Measurements from ENCODE around the gene CTSA.

CTSA gene

DNA sequence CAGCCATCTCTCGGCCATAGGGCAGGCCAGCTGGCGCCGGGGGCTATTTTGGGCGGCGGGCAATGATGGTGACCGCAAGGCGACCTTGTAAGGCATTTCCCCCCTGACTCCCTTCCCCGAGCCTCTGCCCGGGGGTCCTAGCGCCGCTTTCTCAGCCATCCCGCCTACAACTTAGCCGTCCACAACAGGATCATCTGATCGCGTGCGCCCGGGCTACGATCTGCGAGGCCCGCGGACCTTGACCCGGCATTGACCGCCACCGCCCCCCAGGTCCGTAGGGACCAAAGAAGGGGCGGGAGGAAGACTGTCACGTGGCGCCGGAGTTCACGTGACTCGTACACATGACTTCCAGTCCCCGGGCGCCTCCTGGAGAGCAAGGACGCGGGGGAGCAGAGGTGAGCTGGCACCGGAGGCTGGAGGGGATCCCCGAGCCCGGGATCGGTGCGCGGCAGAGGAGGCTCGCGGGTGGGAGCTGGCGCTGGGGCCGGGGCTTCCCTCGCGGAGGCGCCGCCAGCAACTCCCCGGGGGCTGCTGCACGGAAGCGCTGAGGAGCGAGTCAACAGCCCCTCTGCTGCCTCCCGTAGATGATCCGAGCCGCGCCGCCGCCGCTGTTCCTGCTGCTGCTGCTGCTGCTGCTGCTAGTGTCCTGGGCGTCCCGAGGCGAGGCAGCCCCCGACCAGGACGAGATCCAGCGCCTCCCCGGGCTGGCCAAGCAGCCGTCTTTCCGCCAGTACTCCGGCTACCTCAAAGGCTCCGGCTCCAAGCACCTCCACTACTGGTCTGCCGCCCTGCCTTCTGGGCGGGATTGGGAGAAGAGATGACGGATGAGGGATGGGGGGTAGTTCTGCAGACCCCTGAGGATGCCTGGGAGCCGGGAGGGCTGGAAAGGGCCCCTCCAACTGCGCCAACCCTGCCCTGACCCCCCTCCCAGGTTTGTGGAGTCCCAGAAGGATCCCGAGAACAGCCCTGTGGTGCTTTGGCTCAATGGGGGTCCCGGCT, at the start of gene CTSA, which contains the start of gene NEURL2:
TSS of gene CTSA (plus strand) at position 351 of the 999 bp plus-strand sequence. CDS start at position 585, 234 bp downstream.
TSS of gene NEURL2 (minus strand) at position 224 of the 999 bp plus-strand sequence. CDS start at position 7, 217 bp downstream.
- peak within 1 kb of the TSS; percentile 62 for H3K27ac ChIP-seq
- TF ChIP-seq ZFX (IDR thresholded peaks at IDR 0.05; ENCODE audit: borderline replicate concordance) = no peak
- TF ChIP-seq, protein P1, sequence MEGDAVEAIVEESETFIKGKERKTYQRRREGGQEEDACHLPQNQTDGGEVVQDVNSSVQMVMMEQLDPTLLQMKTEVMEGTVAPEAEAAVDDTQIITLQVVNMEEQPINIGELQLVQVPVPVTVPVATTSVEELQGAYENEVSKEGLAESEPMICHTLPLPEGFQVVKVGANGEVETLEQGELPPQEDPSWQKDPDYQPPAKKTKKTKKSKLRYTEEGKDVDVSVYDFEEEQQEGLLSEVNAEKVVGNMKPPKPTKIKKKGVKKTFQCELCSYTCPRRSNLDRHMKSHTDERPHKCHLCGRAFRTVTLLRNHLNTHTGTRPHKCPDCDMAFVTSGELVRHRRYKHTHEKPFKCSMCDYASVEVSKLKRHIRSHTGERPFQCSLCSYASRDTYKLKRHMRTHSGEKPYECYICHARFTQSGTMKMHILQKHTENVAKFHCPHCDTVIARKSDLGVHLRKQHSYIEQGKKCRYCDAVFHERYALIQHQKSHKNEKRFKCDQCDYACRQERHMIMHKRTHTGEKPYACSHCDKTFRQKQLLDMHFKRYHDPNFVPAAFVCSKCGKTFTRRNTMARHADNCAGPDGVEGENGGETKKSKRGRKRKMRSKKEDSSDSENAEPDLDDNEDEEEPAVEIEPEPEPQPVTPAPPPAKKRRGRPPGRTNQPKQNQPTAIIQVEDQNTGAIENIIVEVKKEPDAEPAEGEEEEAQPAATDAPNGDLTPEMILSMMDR (IDR thresholded peaks at IDR 0.05) = no peak

DNA sequence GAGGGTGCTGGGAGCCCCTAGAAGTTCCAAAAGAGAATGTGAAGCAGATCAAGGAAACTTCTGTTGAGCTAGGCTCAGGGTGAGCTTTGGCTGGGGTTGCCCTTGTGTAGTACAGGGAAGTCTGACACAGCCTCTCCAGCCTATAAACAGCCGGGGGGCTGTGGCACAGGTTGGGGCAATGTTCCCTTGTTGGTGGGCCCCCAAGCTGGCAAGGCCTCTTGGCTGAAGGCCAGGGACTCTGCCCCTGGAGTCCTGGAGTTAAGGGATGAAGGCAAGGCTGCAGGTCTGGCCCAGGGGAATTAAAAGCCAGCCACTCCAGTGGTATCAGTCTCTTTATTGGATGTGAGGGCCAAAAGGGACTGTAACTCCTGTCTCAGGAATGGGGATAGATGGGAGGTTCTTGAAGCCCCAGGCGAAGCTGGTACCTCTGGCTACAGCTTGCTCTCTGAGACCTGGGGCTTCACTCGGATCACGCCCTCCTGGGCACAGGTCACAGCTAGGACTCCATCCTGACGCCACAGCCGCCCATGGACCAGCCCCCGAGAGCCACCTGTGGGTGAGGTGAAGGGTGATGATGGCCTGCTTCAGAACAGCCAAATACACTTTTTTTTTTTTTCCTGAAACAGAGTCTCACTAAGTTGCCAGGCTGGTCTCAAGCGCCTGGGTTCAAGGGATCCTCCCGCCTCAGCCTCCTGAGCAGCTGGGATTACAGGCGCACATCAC, 49.6 kb upstream of the CTSA start:
- TF ChIP-seq, protein P1 (IDR thresholded peaks at IDR 0.05) = no peak

DNA sequence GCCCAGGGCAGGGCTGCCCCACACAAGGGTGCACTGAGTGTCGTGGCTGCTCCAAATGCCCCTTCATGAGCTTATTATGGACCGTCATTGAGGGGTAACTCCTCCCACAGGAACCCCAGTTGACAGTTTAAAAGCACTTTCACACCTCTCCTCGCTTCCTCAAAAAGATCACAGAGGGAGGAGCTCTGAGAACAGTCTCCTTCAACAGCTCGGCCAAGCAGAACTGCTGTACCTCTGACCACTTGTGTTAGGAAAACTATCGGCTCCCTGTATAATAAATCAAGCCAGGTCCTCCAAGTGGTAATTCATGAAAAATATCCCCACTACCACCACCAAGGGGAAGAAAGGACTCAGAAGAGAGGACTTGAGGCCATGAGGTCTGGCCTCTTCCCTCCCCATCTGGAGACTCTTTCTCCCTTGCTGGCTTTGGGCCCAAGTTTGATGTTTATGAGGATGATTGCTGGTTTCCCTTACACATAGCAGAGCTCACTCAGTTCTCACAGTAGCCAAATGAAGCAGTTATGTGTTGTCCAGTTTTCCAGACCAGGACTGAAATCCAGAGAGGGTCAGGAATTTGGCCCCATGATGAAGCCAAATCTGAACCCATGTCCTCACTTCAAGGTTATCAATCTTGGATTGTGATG, 48.8 kb upstream of the CTSA start:
- TF ChIP-seq, protein P1 (IDR thresholded peaks at IDR 0.05) = no peak
- TF ChIP-seq ZFX (IDR thresholded peaks at IDR 0.05; ENCODE audit: borderline replicate concordance) = no peak
- H3K27ac ChIP-seq = no peak overlapping the region

More for the DNA sequence above, 49.6 kb upstream of the CTSA start:
- H3K27ac ChIP-seq = no peak overlapping the region

DNA sequence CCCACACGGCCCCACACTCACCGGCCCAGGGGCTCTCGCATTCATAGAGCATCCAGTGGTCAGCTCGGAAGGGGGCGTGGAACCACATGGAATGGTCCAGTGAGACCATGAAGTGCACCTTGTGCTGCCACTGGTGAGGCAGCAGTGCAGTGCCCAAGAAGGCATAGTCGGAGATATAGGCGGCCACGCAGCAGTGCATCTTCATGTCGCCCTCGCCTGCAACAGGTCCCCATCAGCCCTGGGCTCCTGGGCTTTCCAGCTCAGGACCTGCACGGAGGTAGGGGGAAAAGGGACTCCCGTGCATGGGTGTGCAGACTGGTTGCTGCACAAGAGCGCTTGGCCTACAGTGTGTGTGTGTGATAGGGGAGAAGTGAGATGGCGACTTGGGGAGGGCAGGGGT, 47.6 kb upstream of the CTSA start:
- TF ChIP-seq, protein P1 (IDR thresholded peaks at IDR 0.05) = no peak
- no peak for TF ChIP-seq ZFX (IDR thresholded peaks at IDR 0.05; ENCODE audit: borderline replicate concordance)
- no peak overlapping the region for H3K27ac ChIP-seq

DNA sequence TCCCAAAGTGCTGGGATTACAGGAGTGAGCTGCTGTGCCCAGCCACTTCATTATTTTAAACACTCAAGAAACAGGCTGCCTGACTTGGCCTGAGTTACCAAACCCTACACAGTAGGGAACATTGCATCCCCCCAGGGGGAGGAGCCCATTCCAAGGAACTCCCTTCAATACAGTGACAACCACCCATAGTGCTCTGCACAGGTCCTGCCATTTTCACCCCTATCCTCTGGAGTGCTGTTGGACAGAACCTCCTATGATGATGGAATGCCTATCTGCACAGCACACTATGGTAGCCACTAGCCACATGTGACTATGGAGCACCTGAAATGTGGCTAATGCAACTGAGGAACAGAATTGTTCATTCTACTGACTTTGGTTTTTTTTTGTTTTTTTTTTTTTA, 45.7 kb upstream of the CTSA start:
- no peak overlapping the region for H3K27ac ChIP-seq
- TF ChIP-seq, protein P1 (IDR thresholded peaks at IDR 0.05) = no peak
- no peak for TF ChIP-seq ZFX (IDR thresholded peaks at IDR 0.05; ENCODE audit: borderline replicate concordance)

DNA sequence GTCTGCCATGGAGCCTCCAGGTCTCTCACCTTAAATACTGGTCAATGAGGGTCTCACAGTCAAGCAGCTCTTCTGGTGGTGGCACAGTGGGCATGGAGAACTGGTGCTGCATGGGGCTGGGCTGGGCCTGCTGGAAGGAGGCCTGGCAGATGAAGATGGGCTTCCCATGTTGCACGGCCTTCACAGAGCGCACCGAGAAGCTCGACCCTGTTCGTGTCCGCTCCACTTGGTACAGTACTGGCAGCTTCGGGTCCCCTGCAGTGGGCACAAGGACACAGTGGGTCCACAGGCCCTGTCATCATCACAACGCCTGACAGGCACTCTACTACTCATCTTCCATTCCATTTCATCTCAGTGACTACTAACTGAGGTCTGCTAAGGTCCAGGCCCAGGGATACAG, 42.7 kb upstream of the CTSA start:
- peak overlapping the region; percentile 42 for H3K27ac ChIP-seq
- TF ChIP-seq, protein P1 (IDR thresholded peaks at IDR 0.05) = no peak
- TF ChIP-seq ZFX (IDR thresholded peaks at IDR 0.05; ENCODE audit: borderline replicate concordance) = no peak

Data from 22Rv1 (cell line).